GM12892 (cell line): ENCODE measurements around the gene DCST1.

Source experiments
- DNase-seq: peaks from one replicate; pipeline ENCODE4 v3.0.0; 2011; ENCODE audit not compliant: insufficient read length
- FAIRE-seq: peaks from 2 replicates; lab custom pipeline; 2011; peaks lifted over from hg19 to GRCh38; lab: Jason Lieb, UNC
- POLR2A ChIP-seq: IDR thresholded peaks from 2 replicates; pipeline ENCODE4 v1.6.1; 2011; ENCODE audit warnings: low read depth, low read length, control low read depth
- POLR2AphosphoS5 ChIP-seq: IDR thresholded peaks from 2 replicates; pipeline ENCODE4 v1.6.1; 2011; ENCODE audit warnings: low read depth, low read length, control low read depth
- TAF1 ChIP-seq: IDR thresholded peaks from 2 replicates; pipeline ENCODE4 v1.6.1; 2011; ENCODE audit warnings: low read depth, mild to moderate bottlenecking, control low read depth, low read length, borderline replicate concordance

DCST1 gene

GRCh38 chr1:154996966-154997701 is 36.5 kb upstream of the DCST1 start:
- FAIRE-seq (no peak), DNase-seq (no peak)
- no peak for TF ChIP-seq TAF1
- TF ChIP-seq POLR2AphosphoS5 = no peak
- TF ChIP-seq POLR2A = no peak

- DNase-seq (no peak), FAIRE-seq (no peak)
- no peak for TF ChIP-seq TAF1
- no peak for TF ChIP-seq POLR2A
- no peak for TF ChIP-seq POLR2AphosphoS5
Measured at GRCh38 chr1:154998201-154998780, 35.3 kb upstream of the DCST1 start.

GRCh38 chr1:154998818-154999570 is 34.6 kb upstream of the DCST1 start:
- FAIRE-seq (peak; percentile 79), DNase-seq (peak; percentile 79)
- TF ChIP-seq POLR2A (peak; percentile 81), TAF1 (peak; percentile 67; the same call in 1 of the 2 replicates), POLR2AphosphoS5 (no peak; the same call in 1 of the 2 replicates)

- TF ChIP-seq POLR2A (0 out of 2 replicates have a peak, but pooled peaks have one; percentile 50), TAF1 (no peak)
- DNase-seq = no peak
- FAIRE-seq = peak; percentile 66
Measured at GRCh38 chr1:154999571-155000410, 33.8 kb upstream of the DCST1 start.

- FAIRE-seq (no peak), DNase-seq (no peak)
- TF ChIP-seq POLR2AphosphoS5 (no peak), TAF1 (no peak), POLR2A (no peak)
Measured at GRCh38 chr1:155000411-155000725, 33.3 kb upstream of the DCST1 start.

GRCh38 chr1:155000726-155001424 is 32.7 kb upstream of the DCST1 start:
- TF ChIP-seq POLR2A (peak; percentile 29; the same call in 1 of the 2 replicates), POLR2AphosphoS5 (no peak), TAF1 (0 out of 2 replicates have a peak, but pooled peaks have one; percentile 48)
- FAIRE-seq (peak; percentile 92), DNase-seq (peak; percentile 85)

GRCh38 chr1:155001425-155001674 is 32.3 kb upstream of the DCST1 start:
- FAIRE-seq (peak; percentile 33), DNase-seq (no peak)
- TF ChIP-seq TAF1 (no peak), POLR2AphosphoS5 (no peak), POLR2A (no peak)

GRCh38 chr1:155001675-155002463 is 31.8 kb upstream of the DCST1 start:
- DNase-seq (peak; percentile 98), FAIRE-seq (peak; percentile 99)
- TF ChIP-seq TAF1 (no peak), POLR2AphosphoS5 (no peak), POLR2A (no peak)

GRCh38 chr1:155002464-155003226 is 31.0 kb upstream of the DCST1 start, which contains the start of gene ZBTB7B:
Gene ZBTB7B (plus strand): TSS chr1:155002802. CDS start chr1:155014661, 11,859 bp downstream.
- DNase-seq = no peak
- FAIRE-seq = no peak
- TF ChIP-seq POLR2A (no peak), TAF1 (no peak), POLR2AphosphoS5 (no peak)

- DNase-seq = no peak
- TF ChIP-seq POLR2A (no peak), TAF1 (no peak), POLR2AphosphoS5 (no peak)
- FAIRE-seq = no peak
Measured at GRCh38 chr1:155003227-155003765, 30.3 kb upstream of the DCST1 start.
